Osteocyte (in vitro differentiated cells): ENCODE results near the gene CA5B. TPM values are rescaled to one million over a fixed set of nuclear protein-coding genes. Genes with fewer than 3 reads are reported as not detected.

Source experiments
- DNase-seq: peaks from one replicate; pipeline ENCODE4 v3.0.0; 2021; ENCODE audit warnings: mixed read lengths; ENCODE audit not compliant: unreplicated experiment; ENCODE audit errors: extremely low spot score
- H3K27ac Mint-ChIP-seq: one replicate; pipeline ENCODE4 v1.8.0; 2021; ENCODE audit warnings: mild to moderate bottlenecking, mixed read lengths; ENCODE audit not compliant: unreplicated experiment
- H3K27me3 Mint-ChIP-seq: one replicate; pipeline ENCODE4 v1.8.0; 2021; ENCODE audit warnings: mixed read lengths; ENCODE audit not compliant: unreplicated experiment
- H3K36me3 Mint-ChIP-seq: one replicate; pipeline ENCODE4 v1.8.0; 2021; ENCODE audit warnings: mixed read lengths; ENCODE audit not compliant: unreplicated experiment
- H3K4me1 Mint-ChIP-seq: one replicate; pipeline ENCODE4 v1.8.0; 2021; ENCODE audit warnings: mixed read lengths; ENCODE audit not compliant: unreplicated experiment
- H3K4me3 Mint-ChIP-seq: one replicate; pipeline ENCODE4 v1.8.0; 2021; ENCODE audit warnings: mild to moderate bottlenecking, moderate library complexity, mixed read lengths; ENCODE audit not compliant: unreplicated experiment
- H3K9me3 Mint-ChIP-seq: one replicate; pipeline ENCODE4 v1.8.0; 2021; ENCODE audit warnings: mixed read lengths; ENCODE audit not compliant: unreplicated experiment
- total RNA-seq: library from RNA; stranded (reverse); gene quantifications from 2 replicates; pipeline ENCODE4 v1.2.1, GENCODE V29; 2021
- TF ChIP-seq, protein P1 (sequence below): fragments of 200-600 bp; sonication (generic); IDR thresholded peaks from 2 replicates; pipeline ENCODE4 v1.5.0; 2021; ENCODE audit warnings: antibody characterized with exemption, mild to moderate bottlenecking, moderate library complexity

CA5B gene
- total RNA-seq, 1 donor from 2014 or later = 12.1 TPM

DNA sequence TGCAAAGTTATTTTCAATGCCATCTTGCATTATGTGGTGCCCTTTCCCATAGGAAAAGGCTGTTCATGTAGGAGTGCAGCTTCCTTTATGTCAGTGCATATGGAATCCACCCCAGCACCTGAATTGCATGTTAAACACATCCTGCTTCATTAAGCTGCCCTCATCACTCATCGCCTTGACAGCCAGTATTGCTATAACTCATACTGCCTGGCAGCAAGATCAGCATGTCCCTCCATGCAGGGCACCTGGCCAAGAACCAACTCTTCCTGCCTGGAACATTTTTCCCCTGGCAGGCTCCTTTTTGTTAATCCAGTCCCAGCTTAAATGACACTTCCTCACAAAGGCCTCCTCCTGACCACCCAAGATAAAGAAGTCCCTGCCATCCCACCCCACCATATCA lies 23.5 kb upstream of the CA5B start:
- Mint-ChIP-seq H3K4me1 (peaks cover 7% of the 10 kb centered on the region), H3K27me3 (no peaks in the 10 kb centered on the region), H3K4me3 (no peak overlapping the region), H3K9me3 (peaks cover 5% of the 10 kb centered on the region), H3K36me3 (peaks cover 4% of the 10 kb centered on the region), H3K27ac (no peak overlapping the region)
- no peak for DNase-seq
- TF ChIP-seq, protein P1, sequence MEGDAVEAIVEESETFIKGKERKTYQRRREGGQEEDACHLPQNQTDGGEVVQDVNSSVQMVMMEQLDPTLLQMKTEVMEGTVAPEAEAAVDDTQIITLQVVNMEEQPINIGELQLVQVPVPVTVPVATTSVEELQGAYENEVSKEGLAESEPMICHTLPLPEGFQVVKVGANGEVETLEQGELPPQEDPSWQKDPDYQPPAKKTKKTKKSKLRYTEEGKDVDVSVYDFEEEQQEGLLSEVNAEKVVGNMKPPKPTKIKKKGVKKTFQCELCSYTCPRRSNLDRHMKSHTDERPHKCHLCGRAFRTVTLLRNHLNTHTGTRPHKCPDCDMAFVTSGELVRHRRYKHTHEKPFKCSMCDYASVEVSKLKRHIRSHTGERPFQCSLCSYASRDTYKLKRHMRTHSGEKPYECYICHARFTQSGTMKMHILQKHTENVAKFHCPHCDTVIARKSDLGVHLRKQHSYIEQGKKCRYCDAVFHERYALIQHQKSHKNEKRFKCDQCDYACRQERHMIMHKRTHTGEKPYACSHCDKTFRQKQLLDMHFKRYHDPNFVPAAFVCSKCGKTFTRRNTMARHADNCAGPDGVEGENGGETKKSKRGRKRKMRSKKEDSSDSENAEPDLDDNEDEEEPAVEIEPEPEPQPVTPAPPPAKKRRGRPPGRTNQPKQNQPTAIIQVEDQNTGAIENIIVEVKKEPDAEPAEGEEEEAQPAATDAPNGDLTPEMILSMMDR = no peak

DNA sequence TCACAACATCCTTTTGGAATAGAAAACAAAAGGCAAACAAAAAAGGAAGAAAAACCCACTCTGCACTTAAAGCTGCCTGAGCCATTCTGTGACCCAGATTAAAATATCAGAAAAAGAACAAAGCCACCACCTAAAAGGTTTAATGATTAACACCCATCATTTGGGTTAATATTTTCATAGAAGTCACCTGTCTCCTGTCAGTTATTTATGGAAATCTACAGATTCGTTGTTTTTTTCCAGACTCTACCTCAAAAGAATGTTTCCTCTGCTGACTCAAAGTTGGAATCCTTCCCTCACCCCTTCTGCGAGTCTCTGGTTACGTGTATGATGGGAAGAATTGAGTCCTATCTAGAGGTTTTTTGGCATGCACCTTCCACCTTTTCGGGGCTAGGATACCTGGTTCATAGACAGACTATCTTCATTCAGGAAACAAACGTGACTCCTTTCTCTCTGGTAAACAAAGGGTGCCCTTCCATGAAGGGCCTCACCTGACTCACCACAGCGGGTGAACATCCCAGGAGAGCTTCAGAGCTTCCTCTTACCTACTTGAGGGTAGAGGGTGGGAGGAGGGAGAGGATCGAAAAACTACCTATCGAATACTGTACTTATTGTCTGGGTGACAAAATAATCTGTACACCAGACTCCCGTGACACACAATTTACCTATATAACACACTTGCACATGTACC lies 19.6 kb upstream of the CA5B start:
- peaks cover 6% of the 10 kb centered on the region for H3K36me3 Mint-ChIP-seq
- H3K4me3 Mint-ChIP-seq = no peak overlapping the region
- TF ChIP-seq, protein P1 = no peak
- H3K9me3 Mint-ChIP-seq = peaks cover 4% of the 10 kb centered on the region
- no peak for DNase-seq
- peaks cover 9% of the 10 kb centered on the region for H3K4me1 Mint-ChIP-seq
- peaks cover 3% of the 10 kb centered on the region for H3K27me3 Mint-ChIP-seq
- H3K27ac Mint-ChIP-seq = no peak overlapping the region

DNA sequence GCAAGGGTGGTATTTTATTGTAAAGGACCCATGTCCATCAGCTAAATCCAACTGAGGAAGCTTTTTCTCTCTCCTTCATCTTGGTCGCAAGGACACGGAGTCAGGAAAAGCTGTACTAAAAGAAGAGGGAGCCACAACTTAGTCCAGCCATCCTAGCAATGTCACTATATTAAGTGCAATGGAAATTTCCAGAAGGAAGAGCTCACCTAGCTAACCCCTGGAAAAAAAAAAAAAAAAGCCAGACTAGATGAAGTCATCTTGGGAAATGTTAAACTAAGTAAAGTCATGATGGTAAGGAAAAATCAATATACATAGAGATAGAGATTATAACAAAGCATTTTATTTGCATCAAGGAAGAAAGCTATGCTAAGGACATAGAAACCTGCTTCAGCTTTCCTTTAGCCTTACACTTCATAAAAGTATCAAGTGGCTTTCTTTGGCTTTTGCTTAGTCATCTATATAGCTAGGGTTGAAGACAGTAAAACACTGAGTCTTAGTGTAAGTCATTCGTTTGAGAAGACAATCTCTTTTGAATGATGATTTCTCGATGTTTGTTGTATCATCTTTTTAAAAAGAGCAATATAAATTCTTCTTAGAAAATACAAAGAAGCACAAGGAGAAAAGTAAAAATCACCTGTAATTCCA lies 18.6 kb upstream of the CA5B start:
- Mint-ChIP-seq H3K4me1 (peaks cover 9% of the 10 kb centered on the region), H3K27ac (no peak overlapping the region), H3K4me3 (no peak overlapping the region), H3K27me3 (peaks cover 3% of the 10 kb centered on the region), H3K9me3 (no peaks in the 10 kb centered on the region), H3K36me3 (peaks cover 2% of the 10 kb centered on the region)
- no peak for DNase-seq
- TF ChIP-seq, protein P1 = no peak

DNA sequence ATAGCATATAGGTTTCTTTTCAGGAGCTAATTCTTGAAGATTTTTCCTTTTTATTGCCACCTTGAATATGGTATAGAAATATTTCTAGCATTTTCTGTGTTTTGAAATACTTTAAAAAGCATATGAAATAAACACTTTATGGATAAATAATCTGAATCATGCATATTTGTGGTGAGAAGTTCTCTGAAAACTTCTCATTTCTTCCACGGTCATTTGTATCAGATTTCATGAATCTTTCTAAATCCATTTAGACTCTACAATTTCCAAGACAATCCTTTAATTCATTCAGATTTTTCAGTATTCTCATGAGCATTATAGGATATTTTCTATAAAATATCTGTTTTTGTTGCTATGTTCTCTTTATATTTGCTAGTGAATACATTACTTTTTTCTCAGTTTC lies 16.2 kb upstream of the CA5B start:
- no peak for DNase-seq
- Mint-ChIP-seq H3K9me3 (no peaks in the 10 kb centered on the region), H3K36me3 (peaks cover 2% of the 10 kb centered on the region), H3K27ac (peak overlapping the region; percentile 31), H3K4me3 (no peak overlapping the region), H3K27me3 (peaks cover 3% of the 10 kb centered on the region), H3K4me1 (peaks cover 9% of the 10 kb centered on the region)
- TF ChIP-seq, protein P1 = no peak

DNA sequence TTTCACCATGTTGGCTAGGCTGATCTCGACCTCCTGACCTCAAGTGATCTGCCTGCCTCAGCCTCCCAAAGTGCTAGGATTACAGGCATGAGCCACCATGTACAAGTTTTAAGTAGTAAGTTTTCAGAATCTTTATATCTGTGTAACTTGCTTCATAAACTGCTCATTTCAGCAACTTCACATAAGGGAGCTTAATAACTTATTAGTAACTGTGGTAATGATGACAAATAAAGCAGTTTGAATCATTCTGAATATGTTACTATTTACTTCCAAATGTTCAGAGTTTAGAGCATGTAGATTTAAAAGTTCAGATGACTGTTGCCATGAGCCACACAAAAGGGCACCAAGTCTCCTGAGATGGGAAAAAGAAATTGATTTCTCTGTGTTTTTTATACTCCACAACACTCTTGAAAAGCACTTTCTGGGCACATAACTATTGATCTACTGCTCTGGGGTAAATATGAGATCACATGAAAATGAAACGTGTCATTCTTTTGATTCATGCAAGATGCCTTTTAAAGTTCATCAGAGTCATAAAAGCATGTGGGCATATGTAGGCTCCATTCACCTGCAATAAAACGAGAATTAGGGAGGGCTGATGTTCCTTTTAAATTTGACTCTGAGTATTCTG lies 14.1 kb upstream of the CA5B start:
- peaks cover 4% of the 10 kb centered on the region for H3K4me1 Mint-ChIP-seq
- TF ChIP-seq, protein P1 = no peak
- H3K27me3 Mint-ChIP-seq = peaks cover 3% of the 10 kb centered on the region
- DNase-seq = no peak
- H3K9me3 Mint-ChIP-seq = peaks cover 6% of the 10 kb centered on the region
- H3K4me3 Mint-ChIP-seq = no peak overlapping the region
- peaks cover 6% of the 10 kb centered on the region for H3K36me3 Mint-ChIP-seq
- H3K27ac Mint-ChIP-seq = no peak overlapping the region
